ENCODE measurements around the gene HS2ST1. TPM values are rescaled to one million over a fixed set of nuclear protein-coding genes. Genes with fewer than 3 reads are reported as not detected.

HS2ST1 gene
- total RNA-seq, 2 donors from 2014 or later = 4.5 to 19.0 TPM

Other genes with a start within 250 kb of the HS2ST1 start
- 10 to 100 TPM; 58.0 to 59.1 TPM for gene SH3GLB1, start 210.1 kb upstream of the HS2ST1 start, total RNA-seq
- 100 to 1,000 TPM in 1 of 2 donors, 10 to 100 TPM in 1; 40.6 to 144 TPM for gene SELENOF, start 509 bp upstream of the HS2ST1 start, total RNA-seq

Measured in activated naive CD4-positive, alpha-beta T cell treated with anti-CD3 and anti-CD28 coated beads, Interleukin-2, amount 50 U/mL, for 72 hours (primary cell).